ENCODE data around the gene ALAS1. TPM values are rescaled to one million over a fixed set of nuclear protein-coding genes. Genes with fewer than 3 reads are reported as not detected.

The ALAS1 gene
- total and polyA plus RNA-seq, 2 donors (not counting 3 experiments of a cell fraction or from before 2014, with no cell fraction given): 45.1 to 72.1 TPM

- Histone ChIP-seq H3K9ac (replicated peaks; ENCODE audit: extremely low read depth, insufficient read depth, low read length) (no peak overlapping the region), H3K27me3 (ENCODE audit: control insufficient read depth in 2 of 2, insufficient read depth in 2 of 2, low read length in 2 of 2) (no peaks in the 10 kb centered on the region), H3K4me2 (ENCODE audit: insufficient read depth, low read length) (peak overlapping the region; percentile 32), H2AFZ (ENCODE audit: low read depth, low read length) (no peak overlapping the region), H3K36me3 (ENCODE audit: control insufficient read depth in 2 of 2, extremely low read depth in 1 of 2, insufficient read depth in 2 of 2, low read length in 2 of 2) (peaks cover 0 to 2% of the 10 kb centered on the region in 2 experiments), H3K9me1 (replicated peaks; ENCODE audit: control insufficient read depth, extremely low read depth, insufficient read depth, low read length) (no peaks in the 10 kb centered on the region), H3K27ac (ENCODE audit: insufficient read depth, low read depth, low read length) (peak overlapping the region; percentile 80), H3K79me2 (ENCODE audit: control insufficient read depth, insufficient read depth, low read length) (peaks cover 40% of the 10 kb centered on the region), H3K4me1 (ENCODE audit: control insufficient read depth, extremely low read depth, insufficient read depth, low read length) (peaks cover 18% of the 10 kb centered on the region), H3K9me3 (replicated peaks; ENCODE audit: control insufficient read depth, insufficient read depth, low read length) (no peaks in the 10 kb centered on the region), H3K4me3 (replicated peaks in 1 of 3; ENCODE audit: insufficient read depth in 1 of 3, low read depth in 1 of 3, low read length in 3 of 3) (no peak overlapping the region), H4K20me1 (replicated peaks; ENCODE audit: control insufficient read depth, extremely low read depth, insufficient read depth, low read length) (no peaks in the 10 kb centered on the region)
- ChIA-PET CTCF (interaction anchor here (0.7 to 7.3 kb wide), 15 partner anchors 15 to 212 kb away, joined by 3 to 104 read pairs (median 3); partner anchors contain the start of genes GLYCTK, POC1A, TLR9 and WDR82), POLR2A (interaction anchor here (0.9 kb wide), 1 partner anchor 18 kb away, joined by 3 read pairs; no protein-coding TSS in a partner anchor)
- FAIRE-seq: no peak
- dilution Hi-C loops (cut with MboI; ENCODE audit: extremely low pct_ligation_motif_present, low sequenced_read_pairs): no loop called here
- BruUV-seq (replicated peaks): no TSS peak
- TF ChIP-seq JUN (IDR thresholded peaks at IDR 0.05; ENCODE audit: borderline replicate concordance, insufficient read depth, insufficient read length, low read depth) (no peak), CTCF (IDR thresholded peaks at IDR 0.05; ENCODE audit: extremely low read depth in 1 of 2, insufficient read depth in 1 of 2, low read depth in 1 of 2, low read length in 2 of 2) (no peak), GATA2 (IDR thresholded peaks at IDR 0.05; ENCODE audit: insufficient read depth, insufficient read length, low read depth, low read length) (no peak), MYC (IDR thresholded peaks at IDR 0.05; ENCODE audit: low read depth, low read length) (no peak), POLR2AphosphoS5 (IDR thresholded peaks at IDR 0.05; ENCODE audit: insufficient read depth, low read depth, low read length) (no peak), POLR2A (IDR thresholded peaks at IDR 0.05; ENCODE audit: low read depth, low read length) (no peak), MAX (IDR thresholded peaks at IDR 0.05; ENCODE audit: insufficient read depth, insufficient read length) (no peak), FOS (IDR thresholded peaks at IDR 0.05; ENCODE audit: borderline replicate concordance, insufficient read depth, low read length) (no peak), EZH2 (IDR thresholded peaks at IDR 0.05; ENCODE audit: borderline replicate concordance, low read depth, low read length, severe bottlenecking) (no peak)
- DNase-seq (ENCODE audit: low read depth, low spot score): no peak
- intact Hi-C loops (cut with micrococcal nuclease): loop anchor here (1.0 to 5.0 kb wide), 2 partner anchors 17 to 210 kb away; partner anchors contain the start of gene SEMA3G
Measured at GRCh38 chr3:52237006-52237656, 39.2 kb downstream of the ALAS1 start.
